Adrenal gland (tissue), 5 donors: ENCODE measurements around the gene NLGN3.

Experiments
- POLR2A ChIP-seq, 2 donors: fragments of 450-650 bp; IDR thresholded peaks; one replicate each; pipeline ENCODE4 v1.6.1; 2017; ENCODE audit warnings: antibody characterized with exemption in 2 of 2, mild to moderate bottlenecking in 2 of 2, moderate library complexity in 1 of 2
- TF ChIP-seq, protein P1 (sequence below), 6 experiments: fragments of 450-650 bp in 4 of 6; fragments of 200-600 bp in 2 of 6; sonication (generic) in 1 of 6; IDR thresholded peaks; 1 replicate in 5 of 6; 2 replicates in 1 of 6; pipeline versions ENCODE4 v1.5.1 to v1.8.0; 2016 to 2021; ENCODE audit warnings: antibody characterized with exemption in 6 of 6, mild to moderate bottlenecking in 2 of 6, moderate library complexity in 1 of 6
- donor health status: DM: no; HTN: no; CAD: no.

DNA sequence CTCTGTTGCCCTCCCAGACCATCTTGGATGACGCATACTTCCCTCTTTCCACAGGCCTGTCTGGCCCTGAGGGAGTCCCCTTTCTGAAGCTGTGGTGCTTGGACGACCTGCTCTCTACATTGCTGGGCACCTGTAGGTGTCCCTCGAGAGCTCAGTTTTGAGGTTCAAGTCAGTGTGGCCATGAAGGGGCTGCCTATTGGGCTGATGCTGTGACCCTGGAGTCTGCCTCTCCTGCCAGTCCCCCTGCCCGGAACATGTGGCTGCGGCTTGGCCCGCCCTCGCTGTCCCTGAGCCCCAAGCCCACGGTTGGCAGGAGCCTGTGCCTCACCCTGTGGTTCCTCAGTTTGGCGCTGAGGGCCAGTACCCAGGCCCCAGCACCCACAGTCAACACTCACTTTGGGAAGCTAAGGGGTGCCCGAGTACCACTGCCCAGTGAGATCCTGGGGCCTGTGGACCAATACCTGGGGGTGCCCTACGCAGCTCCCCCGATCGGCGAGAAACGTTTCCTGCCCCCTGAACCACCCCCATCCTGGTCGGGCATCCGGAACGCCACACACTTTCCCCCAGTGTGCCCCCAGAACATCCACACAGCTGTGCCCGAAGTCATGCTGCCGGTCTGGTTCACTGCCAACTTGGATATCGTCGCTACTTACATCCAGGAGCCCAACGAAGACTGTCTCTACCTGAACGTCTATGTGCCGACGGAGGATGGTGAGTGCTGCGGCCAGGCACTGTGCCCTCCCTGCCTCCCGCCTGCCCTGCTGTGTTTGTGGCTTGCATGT is 3.0 kb downstream of the NLGN3 start:
- TF ChIP-seq, protein P1, sequence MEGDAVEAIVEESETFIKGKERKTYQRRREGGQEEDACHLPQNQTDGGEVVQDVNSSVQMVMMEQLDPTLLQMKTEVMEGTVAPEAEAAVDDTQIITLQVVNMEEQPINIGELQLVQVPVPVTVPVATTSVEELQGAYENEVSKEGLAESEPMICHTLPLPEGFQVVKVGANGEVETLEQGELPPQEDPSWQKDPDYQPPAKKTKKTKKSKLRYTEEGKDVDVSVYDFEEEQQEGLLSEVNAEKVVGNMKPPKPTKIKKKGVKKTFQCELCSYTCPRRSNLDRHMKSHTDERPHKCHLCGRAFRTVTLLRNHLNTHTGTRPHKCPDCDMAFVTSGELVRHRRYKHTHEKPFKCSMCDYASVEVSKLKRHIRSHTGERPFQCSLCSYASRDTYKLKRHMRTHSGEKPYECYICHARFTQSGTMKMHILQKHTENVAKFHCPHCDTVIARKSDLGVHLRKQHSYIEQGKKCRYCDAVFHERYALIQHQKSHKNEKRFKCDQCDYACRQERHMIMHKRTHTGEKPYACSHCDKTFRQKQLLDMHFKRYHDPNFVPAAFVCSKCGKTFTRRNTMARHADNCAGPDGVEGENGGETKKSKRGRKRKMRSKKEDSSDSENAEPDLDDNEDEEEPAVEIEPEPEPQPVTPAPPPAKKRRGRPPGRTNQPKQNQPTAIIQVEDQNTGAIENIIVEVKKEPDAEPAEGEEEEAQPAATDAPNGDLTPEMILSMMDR (IDR thresholded peaks at IDR 0.05) = no peak
- TF ChIP-seq POLR2A (IDR thresholded peaks at IDR 0.05) = no peak
